HG02763 (cell line): Measurements from ENCODE around the gene TNFRSF11A.

Experiments used
- ATAC-seq: cut with Tn5 transposase; IDR thresholded peaks from one replicate; pipeline ENCODE4 v1.9.1; 2021; ENCODE audit warnings: mild to moderate bottlenecking, moderate library complexity; ENCODE audit not compliant: unreplicated experiment

TNFRSF11A gene

DNA sequence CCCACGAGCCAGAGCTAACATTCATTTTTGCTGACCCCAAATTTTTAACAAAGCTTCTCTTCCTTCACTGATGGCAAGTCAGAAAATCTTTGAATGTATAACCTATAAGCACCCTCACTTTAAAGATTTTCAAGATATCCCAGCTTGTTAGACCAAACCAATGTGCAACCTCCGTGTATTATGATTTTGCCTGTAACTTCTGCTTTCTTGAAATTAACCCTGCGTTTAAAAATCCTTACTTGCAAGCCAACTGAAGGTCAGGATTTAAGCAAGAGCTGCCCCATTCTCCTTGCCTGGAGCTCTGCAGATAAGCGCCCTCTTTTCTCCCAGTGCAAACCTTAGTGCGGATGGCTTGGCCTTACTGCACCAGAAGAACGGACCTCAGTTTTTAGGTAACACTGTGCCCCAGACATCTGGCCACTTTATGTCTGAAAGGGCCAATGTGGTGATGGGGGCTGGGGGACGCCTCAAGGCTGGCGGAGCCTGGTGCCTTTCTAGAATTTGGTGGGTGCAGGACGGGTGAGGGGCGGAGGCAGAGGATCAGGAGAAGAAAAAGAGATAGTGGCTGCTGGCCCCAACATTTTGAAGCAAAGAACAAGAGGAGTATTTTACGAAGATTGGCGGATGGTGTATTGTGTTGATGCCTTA lies 805 bp upstream of the TNFRSF11A start:
- no peak for ATAC-seq

DNA sequence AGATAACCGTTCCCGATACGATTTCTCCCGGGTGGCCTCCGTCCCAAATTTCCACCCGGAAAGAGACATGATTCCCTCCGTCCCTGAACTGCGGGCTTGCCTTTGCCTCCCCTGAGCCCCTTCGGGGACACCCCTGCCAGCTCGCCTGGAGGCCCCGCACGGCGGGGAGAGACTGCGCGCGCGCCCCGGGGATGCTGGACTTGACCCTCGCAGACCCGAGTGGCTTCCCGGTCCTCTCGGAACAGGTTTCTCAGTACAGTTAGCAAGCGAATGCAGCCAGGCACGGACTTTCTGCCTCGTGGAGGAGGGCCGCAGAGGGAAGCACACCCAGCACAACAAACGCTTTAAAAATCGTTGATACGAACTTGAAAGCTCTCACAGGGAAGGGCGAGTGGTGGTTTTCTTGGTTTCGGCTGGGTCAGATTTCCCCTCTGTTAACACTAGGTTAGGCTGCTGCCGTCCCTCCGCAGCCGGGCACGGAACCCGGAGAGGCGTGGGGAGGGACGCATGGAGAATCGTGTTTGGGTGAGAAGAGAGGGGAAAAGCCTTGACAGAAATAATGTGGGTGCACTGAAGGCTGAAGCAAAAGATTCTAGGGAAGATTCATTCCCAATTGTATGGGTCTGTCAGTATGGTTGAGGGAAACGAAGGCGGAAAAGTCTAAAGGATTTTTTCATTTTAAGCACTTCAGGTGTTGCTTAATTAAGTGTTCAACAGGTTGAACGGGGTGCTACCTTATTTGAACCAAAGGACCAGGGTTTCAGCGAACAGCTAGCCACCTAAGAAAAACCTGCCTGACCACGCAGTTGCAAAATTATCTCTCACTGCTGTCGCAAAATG lies 916 bp downstream of the TNFRSF11A start:
- no peak for ATAC-seq

DNA sequence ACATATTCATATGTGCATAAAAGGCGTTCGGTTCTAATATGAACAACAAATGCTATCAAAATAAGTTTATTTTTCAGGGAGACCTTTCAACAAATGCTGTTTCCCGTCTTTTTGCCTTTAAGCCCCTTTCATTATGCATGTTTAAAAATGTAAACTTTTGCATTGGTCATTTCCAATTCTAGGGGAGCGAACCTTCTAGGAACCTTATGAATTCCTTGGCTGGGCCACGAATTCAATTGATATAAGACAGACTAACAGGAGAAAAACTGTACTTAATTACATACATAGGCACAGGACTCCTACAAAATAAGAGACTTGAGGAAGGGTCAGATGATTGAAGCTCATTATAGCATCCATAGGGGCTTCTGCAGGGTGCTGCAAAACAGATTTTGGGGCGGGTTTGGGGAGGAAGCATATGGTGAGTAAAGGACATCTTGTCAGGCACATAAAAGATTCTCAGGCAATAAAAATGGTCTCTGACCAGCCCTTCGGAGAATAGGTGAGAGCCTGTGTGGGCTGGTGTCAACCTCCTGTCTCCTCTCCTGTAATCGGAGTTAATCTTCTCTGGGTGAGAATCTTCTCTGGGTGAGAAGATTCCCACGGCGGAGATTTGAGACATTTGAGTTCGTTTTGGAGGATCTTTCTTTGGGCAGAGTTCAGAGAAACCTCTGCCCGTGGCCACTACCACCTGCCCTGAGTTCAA lies 1.7 kb downstream of the TNFRSF11A start:
- no peak for ATAC-seq

DNA sequence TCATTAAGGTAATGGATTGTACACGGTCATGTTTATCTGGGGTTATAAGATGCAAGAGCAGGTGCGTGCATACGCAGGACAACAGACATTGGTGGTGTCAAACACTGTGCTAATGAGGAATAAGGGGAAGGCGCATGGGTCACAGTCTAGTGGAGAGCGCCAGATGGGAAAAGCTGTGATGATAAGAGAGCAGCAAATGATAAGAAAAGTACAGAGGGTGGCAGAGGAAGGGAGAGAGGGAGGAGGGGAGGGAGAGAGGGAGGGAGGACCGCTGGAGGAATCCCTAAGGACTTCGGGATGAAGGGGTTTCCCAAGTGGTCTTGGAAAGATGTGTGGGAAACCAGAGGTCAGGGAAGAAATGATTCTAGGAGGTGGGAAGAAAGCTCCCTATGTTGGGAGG lies 2.9 kb downstream of the TNFRSF11A start:
- no peak for ATAC-seq

DNA sequence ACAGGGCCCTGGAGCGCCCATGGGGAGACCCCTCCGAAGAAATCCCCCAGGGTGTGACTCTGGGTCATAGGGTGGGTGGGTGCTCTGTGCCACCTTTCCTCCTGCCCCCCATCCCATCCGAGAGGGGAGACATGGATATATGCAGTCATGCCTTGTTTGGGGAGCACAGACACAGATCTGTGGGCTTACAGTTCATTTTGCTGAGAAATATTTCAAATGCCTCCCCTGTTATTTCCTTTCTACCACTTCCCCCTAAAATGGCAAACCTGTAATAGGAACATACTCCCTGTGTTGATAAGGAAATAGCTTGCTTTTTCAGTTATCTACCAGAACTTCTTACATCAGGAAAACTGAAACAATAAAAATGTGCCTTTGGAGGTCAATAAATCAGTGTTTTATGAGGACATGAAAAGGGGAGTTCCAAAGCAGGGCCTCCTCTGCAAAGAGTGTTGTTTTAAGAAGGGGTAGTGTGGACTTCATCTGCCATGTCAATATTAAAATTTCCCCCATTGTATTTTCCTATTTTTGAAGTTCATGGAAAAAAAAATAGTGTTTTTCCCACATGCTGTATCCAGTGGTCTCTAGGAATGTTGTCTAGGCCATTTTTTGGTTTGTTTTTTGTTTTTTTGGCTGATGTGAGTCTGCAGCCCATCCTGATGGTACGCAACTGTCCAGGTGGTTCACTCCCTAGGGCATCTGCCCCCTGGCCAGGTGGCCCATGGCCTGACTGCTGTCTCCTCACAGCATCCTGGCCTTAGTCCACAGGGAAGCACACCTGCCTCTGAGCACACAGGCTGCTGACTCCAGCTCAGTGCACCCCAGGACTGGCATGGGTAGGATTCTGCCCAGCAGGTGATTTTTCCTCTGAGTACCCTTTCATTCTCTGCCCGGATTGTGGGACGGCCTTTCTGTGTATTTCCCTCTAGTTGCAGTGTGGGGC lies 3.7 kb downstream of the TNFRSF11A start:
- no peak for ATAC-seq

DNA sequence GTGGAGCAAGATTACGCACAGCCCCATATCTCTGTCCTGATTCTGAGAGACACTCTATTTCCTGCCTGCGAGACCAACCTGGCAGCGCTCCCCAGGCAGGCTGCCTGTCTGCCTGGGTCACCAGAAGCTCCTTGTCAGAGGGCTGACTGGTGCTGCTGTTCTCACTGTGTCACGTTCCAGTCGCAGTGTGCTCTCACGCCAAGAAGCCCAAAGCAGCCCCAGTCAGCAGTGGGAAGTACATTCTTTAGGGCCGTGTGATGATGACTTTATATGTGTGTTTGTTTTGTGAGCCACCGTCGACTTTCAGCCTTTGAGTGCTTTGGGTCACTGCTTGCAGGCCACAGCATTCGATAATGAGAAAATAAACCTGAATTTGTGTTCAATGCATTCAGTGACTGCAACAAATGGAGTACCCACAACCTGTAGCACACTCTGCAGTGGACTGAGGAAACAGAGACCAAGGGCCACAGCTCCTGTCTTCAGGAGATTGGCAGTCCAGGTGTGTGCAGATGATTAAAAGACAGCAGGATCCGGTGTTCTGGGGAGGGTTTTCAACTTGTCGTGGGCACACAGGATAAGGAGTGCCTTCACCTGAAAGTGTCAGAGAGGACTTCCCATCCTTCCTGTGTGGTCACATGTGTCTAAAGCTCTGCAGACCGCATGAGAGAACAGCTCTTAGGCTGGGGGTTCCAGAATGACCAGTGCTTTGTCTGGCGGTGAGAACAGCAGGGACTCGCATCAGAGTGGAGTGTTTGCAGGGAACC lies 4.8 kb downstream of the TNFRSF11A start:
- no peak for ATAC-seq

DNA sequence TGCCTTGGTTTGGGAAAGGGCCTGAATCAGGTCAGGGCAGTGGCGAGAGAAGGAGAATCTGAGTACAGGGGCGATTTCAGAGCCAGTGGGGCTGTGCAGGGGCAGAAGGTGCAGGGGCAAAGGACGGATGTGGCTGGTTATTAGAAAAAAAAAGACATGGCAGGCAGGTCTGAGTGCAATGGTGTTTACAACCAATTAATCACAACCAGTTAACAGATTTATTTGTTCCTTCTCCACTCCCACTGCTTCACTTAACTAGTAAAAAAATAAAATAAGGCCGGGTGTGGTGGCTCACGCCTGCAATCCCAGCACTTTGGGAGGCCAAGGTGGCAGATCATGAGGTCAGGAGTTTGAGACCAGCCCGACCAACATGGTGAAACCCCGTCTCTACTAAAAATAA lies 5.5 kb downstream of the TNFRSF11A start:
- no peak for ATAC-seq

DNA sequence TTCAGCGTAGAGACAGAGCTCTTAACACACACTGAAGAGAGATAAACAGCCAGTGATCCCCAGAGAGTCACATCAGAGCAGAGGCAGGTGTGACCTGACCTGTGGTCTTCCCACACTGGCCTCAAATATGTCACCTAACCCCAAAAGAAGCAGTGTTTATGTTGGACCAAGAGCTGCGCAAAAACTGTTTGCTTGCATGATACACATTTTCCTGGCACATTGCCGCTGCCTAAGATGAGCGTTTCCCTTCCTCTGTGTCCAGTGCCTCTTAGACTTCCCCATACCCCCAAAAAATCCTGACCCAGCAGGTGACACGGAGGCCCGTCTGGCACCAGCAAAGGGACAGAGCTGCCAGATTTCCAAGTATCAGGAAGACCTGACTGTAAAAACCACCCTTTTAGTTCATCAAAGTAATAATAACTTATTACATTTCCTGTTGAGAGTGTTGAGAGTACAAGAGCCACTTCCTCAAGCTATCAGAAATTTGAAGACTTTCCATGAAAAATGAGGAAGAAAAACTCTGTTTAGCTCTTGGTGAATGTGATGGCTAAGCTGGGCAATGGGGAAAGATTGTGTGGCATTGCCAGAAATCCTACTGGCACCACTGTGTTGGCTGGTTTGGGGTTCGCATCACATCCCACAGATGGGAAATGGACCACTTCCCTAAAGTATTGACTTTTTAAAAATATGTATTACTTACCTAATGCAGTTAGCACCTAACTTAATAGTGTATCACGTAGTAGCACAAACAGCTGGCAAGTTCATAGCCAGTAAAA lies 6.7 kb downstream of the TNFRSF11A start:
- ATAC-seq = no peak

DNA sequence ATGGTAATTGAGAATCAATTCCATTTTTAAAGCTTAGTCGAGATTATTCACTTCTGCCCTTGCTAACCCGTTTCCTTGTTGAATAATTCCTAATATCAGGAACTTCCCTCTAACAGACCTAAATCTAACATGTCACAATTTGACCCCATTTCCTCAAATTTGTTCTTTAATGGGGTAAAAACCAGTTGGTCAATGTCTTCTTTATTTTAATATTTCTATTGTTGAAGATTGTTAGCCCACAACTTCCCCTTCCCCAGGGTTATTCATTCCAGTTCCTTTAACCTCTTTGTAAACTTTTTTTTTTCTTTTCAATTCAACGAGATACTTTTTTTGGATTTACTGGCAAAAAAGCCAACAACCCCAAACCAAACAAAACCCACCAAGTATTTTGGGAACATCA lies 7.3 kb downstream of the TNFRSF11A start:
- no peak for ATAC-seq

DNA sequence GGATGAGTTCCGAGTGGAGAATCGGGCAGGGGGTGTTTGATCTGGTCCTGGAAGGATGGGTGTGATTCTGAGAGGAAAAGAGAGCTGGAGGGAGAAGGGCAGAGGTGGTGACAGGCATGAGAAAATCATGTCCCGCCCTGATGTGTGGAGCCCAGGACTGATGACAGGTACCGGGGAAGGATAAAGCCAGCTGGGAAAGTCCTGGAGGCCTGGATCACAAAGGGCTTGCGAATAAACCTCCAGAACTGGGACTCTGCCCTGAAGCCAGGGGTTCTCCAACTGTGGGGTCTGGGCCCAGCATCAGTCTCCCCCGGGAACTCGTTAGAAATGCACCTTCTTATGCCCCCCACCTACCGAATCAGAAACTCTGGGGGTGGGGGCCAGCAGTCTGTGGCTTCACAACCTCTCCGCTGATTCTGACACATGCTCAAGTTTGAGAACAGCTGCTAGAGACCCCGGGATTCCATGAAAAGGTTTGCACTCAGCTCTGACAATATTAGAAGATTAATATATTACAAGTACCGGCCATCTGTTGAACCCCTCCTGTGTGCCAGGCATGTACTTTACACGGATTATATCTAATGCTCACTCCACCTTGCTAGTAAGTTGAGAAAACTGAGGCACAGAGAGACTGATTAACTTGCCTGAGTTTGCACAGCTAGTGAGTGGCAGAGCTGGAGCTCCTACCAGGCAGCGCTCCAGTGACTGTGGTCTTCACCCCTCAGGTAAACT lies 8.0 kb downstream of the TNFRSF11A start:
- ATAC-seq = no peak

DNA sequence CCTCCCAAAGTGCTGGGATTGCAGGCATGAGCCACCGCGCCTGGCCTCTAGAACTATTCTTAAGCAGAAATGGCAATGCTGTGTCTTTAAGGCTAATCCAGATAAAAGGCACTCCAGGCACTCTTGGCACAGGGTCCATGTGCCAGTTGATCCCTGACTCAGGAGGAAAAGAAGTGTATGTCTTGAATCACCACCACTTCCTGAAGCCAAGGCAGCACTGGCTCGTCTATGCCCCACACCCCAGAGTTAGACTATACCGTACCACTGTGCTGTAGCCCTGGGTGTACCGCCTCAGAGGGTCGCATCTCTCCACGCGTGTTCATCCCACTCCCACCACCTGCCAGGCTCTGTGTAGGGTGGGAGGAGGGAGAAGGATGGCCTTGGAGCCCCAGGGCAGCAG lies 9.0 kb downstream of the TNFRSF11A start:
- ATAC-seq = no peak

DNA sequence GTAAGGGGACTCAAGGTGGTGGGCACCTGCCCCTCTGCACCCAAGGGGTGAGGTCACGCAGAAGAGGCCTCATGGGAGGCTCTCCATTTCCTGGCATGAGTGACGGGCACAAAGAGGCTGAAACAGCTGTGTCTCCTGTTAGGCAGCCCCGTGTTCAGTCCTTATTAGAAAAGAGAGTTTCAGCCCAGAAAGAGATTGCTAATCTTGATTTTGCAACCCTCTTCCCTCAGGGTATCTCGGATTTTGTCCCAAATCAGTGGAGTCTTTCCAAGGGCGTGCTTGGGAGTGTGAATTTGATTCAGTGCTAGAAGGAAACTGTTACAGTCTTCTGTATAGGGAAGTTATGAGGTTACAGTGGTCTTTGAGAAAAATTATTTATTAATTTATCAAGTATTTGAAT lies 10.4 kb downstream of the TNFRSF11A start:
- no peak for ATAC-seq

DNA sequence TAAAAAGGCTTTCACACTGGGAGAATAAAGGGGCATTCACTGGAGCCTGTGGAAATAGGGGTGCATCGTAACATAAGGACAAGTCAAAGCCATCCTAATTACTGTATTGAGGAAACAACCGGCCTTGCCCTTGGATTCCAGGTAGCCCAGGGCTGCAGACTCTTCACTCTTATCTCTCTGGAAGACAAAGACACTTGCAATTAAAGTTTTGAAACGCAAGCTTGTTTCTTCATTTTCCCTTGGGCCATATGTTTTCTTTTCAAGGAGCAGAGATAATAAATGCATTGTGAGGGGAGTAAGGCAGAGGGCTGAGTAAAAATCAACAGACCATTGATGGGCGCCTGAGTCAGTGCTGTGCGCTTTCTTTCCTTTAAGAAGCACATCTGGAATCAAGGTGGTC lies 11.5 kb downstream of the TNFRSF11A start:
- ATAC-seq = no peak

DNA sequence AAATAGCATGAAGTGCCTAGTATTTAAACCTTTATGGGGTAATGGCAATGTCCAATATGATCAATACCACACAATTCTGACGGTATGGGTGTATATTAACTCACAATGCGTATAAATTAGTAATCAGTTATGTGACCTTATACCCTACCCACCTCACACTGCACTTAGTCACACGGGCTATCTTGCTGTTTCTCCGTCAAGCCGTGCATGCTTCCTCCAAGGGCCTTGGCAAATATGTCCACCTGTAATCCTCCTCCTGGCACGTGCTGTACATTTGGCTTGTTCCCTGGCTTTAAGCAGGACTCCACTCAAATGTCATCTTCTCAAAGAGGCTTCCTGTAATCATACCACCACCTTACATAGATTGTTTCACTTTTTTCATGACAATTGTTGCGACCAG lies 12.2 kb downstream of the TNFRSF11A start:
- ATAC-seq = no peak

DNA sequence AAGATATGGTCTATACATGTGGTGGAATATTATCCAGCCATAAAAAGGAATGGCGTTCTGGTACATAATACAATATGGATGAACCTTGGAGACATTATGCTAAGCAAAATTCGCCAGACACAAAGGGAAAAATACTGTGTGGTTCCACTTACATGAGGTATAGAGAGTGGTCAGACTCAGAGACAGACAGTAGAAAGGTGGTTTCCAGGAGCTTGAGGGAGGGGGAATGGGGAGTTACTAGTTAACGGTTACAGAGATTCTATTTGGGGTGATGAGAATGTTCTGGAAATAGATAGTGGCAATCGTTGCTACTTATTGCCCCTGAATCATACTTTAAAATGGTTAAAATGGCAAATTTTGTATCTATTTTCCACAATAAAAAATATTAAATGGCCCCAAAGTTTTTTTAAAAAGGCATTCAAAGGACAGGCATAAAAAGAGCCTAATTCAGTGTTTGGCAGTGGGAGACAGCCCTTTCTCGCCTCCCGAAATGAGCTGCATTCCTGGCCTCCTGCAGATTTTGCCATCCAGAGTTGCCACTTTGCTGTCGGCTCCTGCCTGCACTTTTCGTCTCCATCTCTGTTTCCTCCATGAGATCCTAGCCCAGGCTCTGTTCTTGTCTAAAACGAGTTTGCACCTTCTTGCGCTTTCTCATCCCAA lies 13.5 kb downstream of the TNFRSF11A start:
- no peak for ATAC-seq

DNA sequence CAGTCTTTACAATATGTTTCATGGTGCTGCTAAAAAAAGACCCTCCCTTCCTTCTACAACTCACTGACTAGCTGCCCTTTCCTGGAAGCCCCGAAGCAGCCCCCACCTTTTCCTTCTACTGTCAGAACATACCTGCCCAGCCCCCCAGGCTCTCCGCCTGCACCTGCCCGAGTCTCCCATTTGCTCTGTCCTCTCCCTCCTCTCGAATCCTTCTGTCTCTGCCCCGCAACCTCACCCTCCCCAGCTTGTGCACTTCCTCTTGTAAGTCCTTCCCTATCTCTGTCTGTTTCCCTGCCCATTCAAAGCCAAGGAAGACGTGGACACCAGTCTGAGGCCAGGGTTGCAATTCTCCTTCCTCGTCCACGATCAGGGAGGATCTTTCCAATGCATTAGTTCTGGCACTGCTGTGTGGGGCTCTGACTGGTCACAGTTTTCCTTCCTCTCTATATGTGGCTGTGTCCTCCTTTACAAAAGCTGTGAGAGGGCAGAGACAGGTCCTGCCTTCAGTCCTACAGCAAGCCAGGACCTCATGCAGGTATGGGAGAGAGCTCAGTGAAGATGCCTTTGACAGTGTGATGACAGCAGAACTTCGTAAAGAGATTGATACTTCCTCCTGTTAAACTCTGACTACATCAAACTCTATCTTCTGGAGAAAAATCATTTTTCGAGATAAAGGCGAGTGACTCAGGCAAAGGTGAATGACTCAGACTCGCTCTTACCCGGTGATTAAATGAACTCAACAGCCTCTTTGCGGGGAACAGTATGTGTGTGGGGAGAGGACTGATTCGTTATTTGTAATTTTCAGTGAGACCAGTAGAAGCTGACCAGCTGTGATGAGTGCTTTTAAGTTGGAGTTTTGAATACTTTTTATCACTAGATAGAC lies 14.2 kb downstream of the TNFRSF11A start:
- no peak for ATAC-seq

DNA sequence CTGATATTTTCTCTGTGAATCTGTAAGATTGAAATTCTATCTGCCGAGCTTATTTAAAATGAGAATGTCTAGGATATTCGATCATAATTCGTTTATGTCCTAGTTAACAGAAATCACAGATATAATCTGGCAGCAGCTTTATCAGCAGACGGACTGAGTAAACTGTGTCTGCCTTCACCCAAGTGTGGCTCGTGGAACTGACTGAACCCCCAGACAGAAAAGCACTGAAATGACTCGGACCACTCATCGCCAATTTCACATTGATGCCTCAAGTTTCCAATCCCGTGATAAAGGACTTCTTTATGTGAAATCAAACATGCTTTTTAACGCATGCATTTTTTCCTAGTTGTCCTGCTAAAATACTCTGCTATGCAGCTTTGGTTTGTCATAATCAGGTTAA lies 15.9 kb downstream of the TNFRSF11A start:
- ATAC-seq = no peak
